GM12878 (cell line): ENCODE data around the gene NKAIN2. TPM values are rescaled to one million over a fixed set of nuclear protein-coding genes. Genes with fewer than 3 reads are reported as not detected.

ENCODE experiments used
- ATAC-seq: fragments of 200-7000 bp; cut with Tn5 transposase; 3 replicates; pipeline ENCODE4 v1.9.1; 2020; ENCODE audit warnings: mild to moderate bottlenecking, moderate library complexity
- BruUV-seq: library from RNA; stranded (reverse); fragments of 400-500 nt; replicated peaks from 2 replicates; lab custom pipeline; 2021; lab: Mats Ljungman, UMichigan
- CTCF ChIA-PET: fragments of 300-600 bp; sonication (Branson Sonifier 250); formaldehyde crosslinking; extraction: SDS; loops from one replicate; lab custom pipeline; 2021; ENCODE audit warnings: inconsistent platforms; lab: Yijun Ruan, JAX
- POLR2A ChIA-PET: fragments of 350-600 bp; formaldehyde crosslinking; extraction: SDS; loops from one replicate; lab custom pipeline; 2021; ENCODE audit warnings: inconsistent platforms; lab: Charles Lee
- RAD21 ChIA-PET: fragments of 300-600 bp; sonication (Branson Sonifier 250); formaldehyde crosslinking; loops from one replicate; lab custom pipeline; 2023; ENCODE audit warnings: antibody characterized with exemption; ENCODE audit not compliant: unreplicated experiment; lab: Charles Lee
- SMC1A ChIA-PET: fragments of 300-600 bp; sonication (Branson Sonifier 250); formaldehyde crosslinking; loops from one replicate; lab custom pipeline; 2023; ENCODE audit not compliant: unreplicated experiment, uncharacterized antibody; lab: Charles Lee
- DNase-seq: peaks from one replicate; pipeline ENCODE4 v3.0.0-alpha.2; 2011; ENCODE audit warnings: low read depth, low spot score
- FAIRE-seq: peaks from 3 replicates; lab custom pipeline; 2011; peaks lifted over from hg19 to GRCh38; lab: Jason Lieb, UNC
- H2AFZ ChIP-seq: 2 replicates; pipeline ENCODE4 v1.6.0; 2011; ENCODE audit warnings: low read depth, low read length, control low read depth; ENCODE audit not compliant: control insufficient read depth
- H3K27ac ChIP-seq: 2 replicates; pipeline ENCODE4 v1.5.1; 2011; ENCODE audit warnings: control low read depth; ENCODE audit not compliant: control insufficient read depth, insufficient read depth
- H3K27me3 ChIP-seq, 2 experiments: replicated peaks in 1 of 2; 2 replicates each; pipeline versions ENCODE4 v1.6.0 to v1.6.1; 2011; ENCODE audit warnings: low read length in 1 of 2; ENCODE audit not compliant: control insufficient read depth in 2 of 2, insufficient read depth in 2 of 2
- H3K36me3 ChIP-seq, 2 experiments: 2 replicates each; pipeline ENCODE4 v1.5.1; 2011; ENCODE audit warnings: low read length in 1 of 2; ENCODE audit not compliant: control insufficient read depth in 2 of 2, insufficient read depth in 2 of 2
- H3K4me1 ChIP-seq: 2 replicates; pipeline ENCODE4 v1.6.1; 2011; ENCODE audit warnings: mild to moderate bottlenecking, low read length, moderate library complexity, mixed read lengths; ENCODE audit not compliant: control insufficient read depth, insufficient read depth
- H3K4me2 ChIP-seq: 2 replicates; pipeline ENCODE4 v1.6.0; 2011; ENCODE audit warnings: control low read depth; ENCODE audit not compliant: control insufficient read depth, insufficient read depth
- H3K4me3 ChIP-seq: fragments of 200-600 bp; sonication (generic); 2 replicates; pipeline ENCODE4 v1.5.1; 2016
- H3K79me2 ChIP-seq: 2 replicates; pipeline ENCODE4 v1.6.0; 2011; ENCODE audit warnings: low read length; ENCODE audit not compliant: control insufficient read depth, insufficient read depth
- H3K9ac ChIP-seq: 2 replicates; pipeline ENCODE4 v1.8.0; 2011; ENCODE audit warnings: low read length, control low read depth, mixed read lengths; ENCODE audit not compliant: control insufficient read depth, insufficient read depth
- H3K9me3 ChIP-seq: replicated peaks from 3 replicates; pipeline ENCODE4 v1.5.1; 2011; ENCODE audit warnings: mild to moderate bottlenecking, low read length; ENCODE audit not compliant: control insufficient read depth, insufficient read depth
- H4K20me1 ChIP-seq: 2 replicates; pipeline ENCODE4 v1.6.0; 2011; ENCODE audit not compliant: control insufficient read depth, insufficient read depth
- ATF3 ChIP-seq: IDR thresholded peaks from 2 replicates; pipeline ENCODE4 v1.6.1; 2011; ENCODE audit warnings: low read depth, mild to moderate bottlenecking, low read length, moderate library complexity, borderline replicate concordance; ENCODE audit errors: extremely low read depth
- BCL3 ChIP-seq: IDR thresholded peaks from 2 replicates; pipeline ENCODE4 v1.6.1; 2011; ENCODE audit warnings: borderline replicate concordance, low read depth, mild to moderate bottlenecking, moderate library complexity, low read length; ENCODE audit not compliant: insufficient read depth, poor library complexity, severe bottlenecking
- BRCA1 ChIP-seq: IDR thresholded peaks from 2 replicates; pipeline ENCODE4 v1.6.1; 2011; ENCODE audit warnings: low read depth, low read length, improper control_type of control experiment
- CEBPZ ChIP-seq: fragments of 150-350 bp; IDR thresholded peaks from 2 replicates; pipeline ENCODE4 v1.6.1; 2016; ENCODE audit warnings: low read depth, low read length
- CREM ChIP-seq: IDR thresholded peaks from 2 replicates; pipeline ENCODE4 v1.6.1; 2014; ENCODE audit warnings: antibody characterized with exemption, low read depth
- E2F4 ChIP-seq: IDR thresholded peaks from 2 replicates; pipeline ENCODE4 v1.6.1; 2012; ENCODE audit warnings: low read depth, low read length, improper control_type of control experiment
- PBX3 ChIP-seq: IDR thresholded peaks from 2 replicates; pipeline ENCODE4 v1.6.1; 2011; ENCODE audit warnings: mild to moderate bottlenecking, low read depth, low read length, moderate library complexity; ENCODE audit not compliant: insufficient replicate concordance
- RFX5 ChIP-seq: IDR thresholded peaks from 2 replicates; pipeline ENCODE4 v1.6.1; 2011; ENCODE audit warnings: low read depth, low read length, improper control_type of control experiment
- TAF1 ChIP-seq: IDR thresholded peaks from 2 replicates; pipeline ENCODE4 v1.6.1; 2011; ENCODE audit warnings: mild to moderate bottlenecking, low read depth, low read length, borderline replicate concordance
- ZNF274 ChIP-seq: IDR thresholded peaks from one replicate; pipeline ENCODE4 v1.8.0; 2011; ENCODE audit not compliant: insufficient read length, insufficient read depth
- WGBS: methylation state at CpG from one replicate; pipeline ENCODE4 v1.1.6; 2016; ENCODE audit warnings: low lambda C conversion rate; ENCODE audit not compliant: insufficient replicate concordance, insufficient coverage; ENCODE audit errors: missing lambda C conversion rate; 5-methylcytosine and 5-hydroxymethylcytosine counted together
- in situ Hi-C: fragments of 300-500 bp; cut with MboI; formaldehyde crosslinking; loops from 9 replicates; pipeline ENCODE4 v1.14.3; 2018; ENCODE audit warnings: mixed read lengths
- intact Hi-C: fragments of 100-400 bp; cut with micrococcal nuclease; formaldehyde crosslinking; loops from one replicate; pipeline ENCODE4 v1.14.2; 2022; ENCODE audit not compliant: unreplicated experiment
- polyA plus RNA-seq, 11 experiments: library from polyadenylated mRNA; depleted of rRNA in 4 of 11; unstranded in 6 of 11; stranded (reverse) in 5 of 11; fragments of >200 nt; fragmentation: Nextera tagmentation in 4 of 11; fragmentation: Illumina TruSeq in 1 of 11; extraction: Ambion mirVana in 4 of 11; extraction: Trizol in 1 of 11; gene quantifications; 1 replicate in 1 of 11; 2 replicates in 10 of 11; pipeline versions ENCODE4 v1.2.1 to v1.2.3, GENCODE V29; 2011 to 2016; ENCODE audit warnings: inconsistent platforms in 2 of 11, missing spikeins in 2 of 11, low read depth in 1 of 11
- total RNA-seq, 4 experiments: library from RNA; depleted of rRNA in 3 of 4; stranded (reverse); fragments of >200 nt in 3 of 4; fragmentation: Illumina TruSeq in 1 of 4; extraction: Trizol in 1 of 4; gene quantifications; 2 replicates each; pipeline versions ENCODE4 v1.2.1 to v1.2.3, GENCODE V29; 2013 to 2021

NKAIN2 gene
- total and polyA plus RNA-seq, 10 of the 15 experiments (the other 5 are each of a cell fraction or from before 2014, with no cell fraction given), result not detected

GRCh38 chr6:124792386-124792785, 988.7 kb downstream of the NKAIN2 start:
- no peak for DNase-seq
- ChIA-PET RAD21 (no interaction called here), CTCF (no interaction called here), POLR2A (no interaction called here), SMC1A (no interaction called here)
- no peak overlapping the region for H3K9ac ChIP-seq
- H4K20me1 ChIP-seq, result no peaks in the 10 kb centered on the region
- 20% methylated on average over 2 of the region's 2 CpGs for WGBS
- intact Hi-C loops, result no loop called here
- no peak overlapping the region for H3K4me2 ChIP-seq
- no peak overlapping the region for H3K27ac ChIP-seq
- FAIRE-seq, result no peak
- no peaks in the 10 kb centered on the region for H3K79me2 ChIP-seq
- no peaks in the 10 kb centered on the region for H3K9me3 ChIP-seq
- H3K36me3 ChIP-seq, result no peaks in the 10 kb centered on the region
- ATAC-seq, result no peak
- BruUV-seq, result no TSS peak
- TF ChIP-seq CREM (no peak), BRCA1 (no peak)
- H2AFZ ChIP-seq, result no peak overlapping the region
- in situ Hi-C loops, result loop anchor here (25.0 kb wide), 1 partner anchor 980 kb away; the partner anchor contains the start of gene NKAIN2
- H3K4me1 ChIP-seq, result no peaks in the 10 kb centered on the region
- no peak overlapping the region for H3K4me3 ChIP-seq
- H3K27me3 ChIP-seq, result no peaks in the 10 kb centered on the region

- H3K27ac ChIP-seq, result no peak overlapping the region
- BruUV-seq, result no TSS peak
- FAIRE-seq, result no peak
- no peaks in the 10 kb centered on the region for H3K9me3 ChIP-seq
- in situ Hi-C loops, result loop anchor here (25.0 kb wide), 1 partner anchor 981 kb away; the partner anchor contains the start of gene NKAIN2
- intact Hi-C loops, result no loop called here
- DNase-seq, result no peak
- no peak overlapping the region for H2AFZ ChIP-seq
- POLR2A ChIA-PET, result no interaction called here
- no peak overlapping the region for H3K4me3 ChIP-seq
- H3K27me3 ChIP-seq, result no peaks in the 10 kb centered on the region
- SMC1A ChIA-PET, result no interaction called here
- CTCF ChIA-PET, result no interaction called here
- H3K79me2 ChIP-seq, result no peaks in the 10 kb centered on the region
- H3K4me2 ChIP-seq, result no peak overlapping the region
- no peak for ATAC-seq
- no peaks in the 10 kb centered on the region for H3K4me1 ChIP-seq
- no peak overlapping the region for H3K9ac ChIP-seq
- H4K20me1 ChIP-seq, result no peaks in the 10 kb centered on the region
- H3K36me3 ChIP-seq, result no peaks in the 10 kb centered on the region
- RAD21 ChIA-PET, result no interaction called here
- no peak for TF ChIP-seq BCL3
- no peak for TF ChIP-seq ZNF274
- no peak for TF ChIP-seq RFX5
- no peak for TF ChIP-seq TAF1
- TF ChIP-seq E2F4, result no peak
- TF ChIP-seq ATF3, result no peak
- no peak for TF ChIP-seq PBX3
- TF ChIP-seq CEBPZ, result no peak
Measured at GRCh38 chr6:124793398-124793797, 989.7 kb downstream of the NKAIN2 start.
